Nephron progenitor cell (in vitro differentiated cells): ENCODE results near the gene ZNF467.

Experiments used
- DNase-seq: peaks from one replicate; pipeline ENCODE4 v3.0.0; 2021
- H3K27ac Mint-ChIP-seq: 2 replicates; pipeline ENCODE4 v1.8.0; 2021; ENCODE audit warnings: mild to moderate bottlenecking, moderate library complexity, mixed read lengths
- H3K27me3 Mint-ChIP-seq: 2 replicates; pipeline ENCODE4 v1.8.0; 2021; ENCODE audit warnings: mild to moderate bottlenecking, low read depth, mixed read lengths; ENCODE audit not compliant: poor library complexity
- H3K36me3 Mint-ChIP-seq: 2 replicates; pipeline ENCODE4 v1.8.0; 2021; ENCODE audit warnings: low read depth, mixed read lengths
- H3K4me1 Mint-ChIP-seq: 2 replicates; pipeline ENCODE4 v1.8.0; 2021; ENCODE audit warnings: mixed read lengths
- H3K4me3 Mint-ChIP-seq: 2 replicates; pipeline ENCODE4 v1.8.0; 2021; ENCODE audit warnings: mild to moderate bottlenecking, moderate library complexity, mixed read lengths
- H3K9me3 Mint-ChIP-seq: 2 replicates; pipeline ENCODE4 v1.8.0; 2021; ENCODE audit warnings: mild to moderate bottlenecking, moderate library complexity, mixed read lengths
- CTCF ChIP-seq: fragments of 200-600 bp; sonication (generic); IDR thresholded peaks from 2 replicates; pipeline ENCODE4 v1.5.0; 2021; ENCODE audit warnings: antibody characterized with exemption

ZNF467 gene

DNA sequence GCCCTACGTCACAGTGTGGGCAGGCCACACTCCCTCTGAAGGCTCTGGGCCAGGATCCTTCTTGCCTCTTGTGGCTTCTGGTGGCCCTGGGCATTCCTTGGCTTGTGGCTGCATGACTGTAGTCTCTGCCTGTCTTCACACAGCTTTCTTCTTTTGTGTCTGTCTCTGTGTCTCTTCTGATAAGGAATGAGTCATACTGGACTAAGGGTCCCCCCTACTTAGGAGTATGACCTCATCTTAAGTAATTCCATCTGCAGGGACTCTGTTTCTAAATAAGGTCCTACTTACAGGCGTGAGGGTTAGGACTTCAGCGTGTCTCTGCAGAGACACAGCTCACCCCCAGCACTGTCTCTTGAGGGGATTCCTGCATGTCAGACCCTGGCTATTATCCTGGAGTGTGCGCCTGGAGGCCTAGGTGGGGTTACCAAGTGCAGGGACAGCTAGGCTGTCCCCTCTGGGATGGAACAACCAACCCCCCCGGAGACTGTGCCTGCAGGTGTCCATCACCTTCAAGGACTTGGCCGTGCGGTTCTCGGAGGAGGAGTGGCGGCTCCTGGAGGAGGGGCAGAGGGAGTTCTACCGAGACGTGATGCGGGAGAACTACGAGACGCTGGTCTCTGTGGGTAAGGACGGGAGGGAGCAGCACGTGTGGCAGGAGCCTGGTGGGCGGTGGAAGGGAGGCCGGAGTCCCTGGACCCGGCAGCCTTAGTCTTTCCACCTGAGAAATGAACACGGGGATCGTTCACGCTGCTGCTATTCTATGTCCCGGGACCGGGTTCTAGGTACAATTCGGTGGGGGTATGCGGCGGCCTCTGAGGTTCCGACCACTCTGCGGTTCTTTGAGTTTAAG is 54.1 kb downstream of the ZNF467 start:
- DNase-seq: no peak

GRCh38 chr7:149718730-149719049 is 54.7 kb downstream of the ZNF467 start:
- Mint-ChIP-seq H3K4me1 (peaks cover 41% of the 10 kb centered on the region), H3K36me3 (peaks cover 10% of the 10 kb centered on the region), H3K27me3 (peaks cover 2% of the 10 kb centered on the region), H3K27ac (no peak overlapping the region), H3K4me3 (no peak overlapping the region), H3K9me3 (no peaks in the 10 kb centered on the region)
- DNase-seq: no peak
- no peak for TF ChIP-seq CTCF

More for the DNA sequence above, 54.1 kb downstream of the ZNF467 start:
- no peak for TF ChIP-seq CTCF
- Mint-ChIP-seq H3K4me1 (peaks cover 41% of the 10 kb centered on the region), H3K4me3 (no peak overlapping the region), H3K36me3 (peaks cover 14% of the 10 kb centered on the region), H3K27me3 (peaks cover 2% of the 10 kb centered on the region), H3K27ac (no peak overlapping the region), H3K9me3 (no peaks in the 10 kb centered on the region)

GRCh38 chr7:149717481-149717880 is 55.9 kb downstream of the ZNF467 start:
- H3K4me3 Mint-ChIP-seq: no peak overlapping the region
- no peak for DNase-seq
- H3K36me3 Mint-ChIP-seq: peaks cover 10% of the 10 kb centered on the region
- peaks cover 2% of the 10 kb centered on the region for H3K27me3 Mint-ChIP-seq
- H3K4me1 Mint-ChIP-seq: peaks cover 41% of the 10 kb centered on the region
- TF ChIP-seq CTCF: no peak
- no peak overlapping the region for H3K27ac Mint-ChIP-seq
- peaks cover 12% of the 10 kb centered on the region for H3K9me3 Mint-ChIP-seq

GRCh38 chr7:149716932-149717307 is 56.5 kb downstream of the ZNF467 start:
- Mint-ChIP-seq H3K36me3 (peaks cover 10% of the 10 kb centered on the region), H3K4me3 (peak overlapping the region; percentile 92), H3K9me3 (peaks cover 16% of the 10 kb centered on the region), H3K27ac (no peak overlapping the region), H3K27me3 (peaks cover 2% of the 10 kb centered on the region), H3K4me1 (peaks cover 41% of the 10 kb centered on the region)
- DNase-seq: no peak
- no peak for TF ChIP-seq CTCF

DNA sequence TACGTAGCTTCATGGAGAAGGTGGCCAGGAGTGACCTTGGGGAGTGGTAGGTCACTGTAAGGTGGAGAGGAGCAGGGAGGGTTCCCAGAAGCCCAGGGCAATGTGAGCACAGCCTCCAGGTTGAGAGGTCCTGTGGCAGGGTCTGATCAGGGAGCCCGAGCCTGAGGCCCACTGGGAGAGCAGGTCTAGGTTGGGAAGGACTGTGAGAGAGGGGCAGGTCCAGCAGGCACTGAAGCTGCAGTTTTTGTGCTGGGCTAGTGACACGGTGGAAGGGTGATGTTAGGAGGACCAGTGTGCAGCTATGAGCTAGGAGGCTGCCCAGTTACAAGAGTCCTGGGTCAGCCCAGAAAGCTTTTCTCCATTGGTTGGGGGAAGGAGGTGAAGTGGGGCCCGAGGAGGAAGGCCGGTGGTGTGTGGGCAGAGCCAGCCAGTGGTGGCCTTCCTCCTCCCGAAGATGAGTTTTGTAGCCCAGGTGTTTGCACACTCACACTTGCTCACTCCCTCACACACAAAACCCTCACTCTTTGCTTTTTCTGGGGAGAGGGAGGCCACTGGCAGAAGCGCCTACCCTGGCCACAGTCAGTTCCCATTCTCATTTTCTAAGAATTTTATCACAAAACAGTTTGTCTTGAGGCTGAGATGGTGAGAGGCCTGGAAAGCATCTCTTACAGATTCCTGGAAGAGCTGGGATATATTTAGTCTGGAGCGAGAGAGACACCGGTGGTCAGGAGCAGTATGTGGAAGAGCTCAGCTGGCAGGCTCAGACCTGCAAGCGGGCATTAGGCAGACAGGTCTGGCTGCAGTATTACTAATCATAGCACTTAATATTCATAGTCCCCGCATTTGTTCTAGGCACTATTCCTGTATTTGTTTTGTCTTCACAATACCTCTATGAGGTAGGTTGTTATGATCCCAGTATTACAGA is 57.1 kb downstream of the ZNF467 start:
- TF ChIP-seq CTCF: no peak
- Mint-ChIP-seq H3K4me1 (peaks cover 41% of the 10 kb centered on the region), H3K36me3 (peaks cover 10% of the 10 kb centered on the region), H3K27ac (no peak overlapping the region), H3K4me3 (peak overlapping the region; percentile 92), H3K27me3 (peaks cover 2% of the 10 kb centered on the region), H3K9me3 (peaks cover 22% of the 10 kb centered on the region)
- no peak for DNase-seq
